Measurements from ENCODE around the gene PDYN. TPM values are rescaled to one million over a fixed set of nuclear protein-coding genes. Genes with fewer than 3 reads are reported as not detected.

The PDYN gene
- total RNA-seq, 4 donors from 2014 or later: not detected

GRCh38 chr20:1929460-1929859, 64.4 kb downstream of the PDYN start:
- no peaks in the 10 kb centered on the region for H3K36me3 ChIP-seq
- no peak overlapping the region for H3K4me3 ChIP-seq
- TF ChIP-seq POLR2AphosphoS5 (IDR thresholded peaks at IDR 0.05): no peak
- no peak for TF ChIP-seq EP300 (IDR thresholded peaks at IDR 0.05; ENCODE audit: low read depth)
- TF ChIP-seq POLR2A (IDR thresholded peaks at IDR 0.05): no peak
- no peak for TF ChIP-seq CTCF (IDR thresholded peaks at IDR 0.05)
- WGBS, 2 donors (ENCODE audit: low coverage in 1 of 2): 52 to 83% methylated on average over 1 to 3 of the region's 3 CpGs
- peaks cover 0 to 4% (median 0%) of the 10 kb centered on the region in 4 donors for H3K4me1 ChIP-seq
- no peaks in the 10 kb centered on the region for H3K27me3 ChIP-seq
- no peak for DNase-seq
- in situ Hi-C loops (cut with MboI; ENCODE audit: low pct_ligation_motif_present in 1 of 4, low pct_unique_long_range_greater_than_20kb in 1 of 4, low sequenced_read_pairs in 3 of 4): no loop called here
- intact Hi-C loops (cut with DNase I; ENCODE audit: low total_unique reads): no loop called here
- H3K9me3 ChIP-seq: no peaks in the 10 kb centered on the region
- H3K27ac ChIP-seq: no peak overlapping the region

- H3K36me3 ChIP-seq: no peaks in the 10 kb centered on the region
- no peak for TF ChIP-seq POLR2A (IDR thresholded peaks at IDR 0.05)
- no peak for TF ChIP-seq POLR2AphosphoS5 (IDR thresholded peaks at IDR 0.05)
- TF ChIP-seq EP300 (IDR thresholded peaks at IDR 0.05; ENCODE audit: low read depth): no peak
- no peak for TF ChIP-seq CTCF (IDR thresholded peaks at IDR 0.05)
- WGBS, 2 donors (ENCODE audit: low coverage in 1 of 2): 87 to 88% methylated on average over 3 to 7 of the region's 7 CpGs
- peaks cover 0 to 4% (median 0%) of the 10 kb centered on the region in 4 donors for H3K4me1 ChIP-seq
- no peak for DNase-seq
- H3K4me3 ChIP-seq: no peak overlapping the region
- no peaks in the 10 kb centered on the region for H3K27me3 ChIP-seq
- H3K9me3 ChIP-seq: no peaks in the 10 kb centered on the region
- in situ Hi-C loops (cut with MboI; ENCODE audit: low pct_ligation_motif_present in 1 of 4, low pct_unique_long_range_greater_than_20kb in 1 of 4, low sequenced_read_pairs in 3 of 4): no loop called here
- intact Hi-C loops (cut with DNase I; ENCODE audit: low total_unique reads): no loop called here
- H3K27ac ChIP-seq: no peak overlapping the region
Observed at GRCh38 chr20:1928782-1929181, 65.1 kb downstream of the PDYN start.

Other genes starting within 250 kb of the PDYN start
- gene SIRPA, start 98.7 kb downstream of the PDYN start, total RNA-seq: 10 to 100 TPM in 3 of 4 donors, 1 to 10 TPM in 1; 9.0 to 46.6 (median 18.6) TPM
- gene STK35, start 107.8 kb upstream of the PDYN start, total RNA-seq: 10 to 100 TPM; 19.9 to 27.9 (median 23.9) TPM